Neural progenitor cell (in vitro differentiated cells): ENCODE data around the gene HYLS1. TPM values are rescaled to one million over a fixed set of nuclear protein-coding genes. Genes with fewer than 3 reads are reported as not detected.

ENCODE experiments used
- DNase-seq: peaks from one replicate; pipeline ENCODE4 v3.0.0-alpha.2; 2016; ENCODE audit warnings: low spot score
- H2AFZ ChIP-seq: fragments of 200-600 bp; sonication (generic); replicated peaks from 2 replicates; pipeline ENCODE4 v1.6.1; 2016; ENCODE audit warnings: antibody characterized with exemption
- H3F3A ChIP-seq: fragments of 200-600 bp; sonication (generic); 2 replicates; pipeline ENCODE4 v1.6.1; 2016; ENCODE audit warnings: antibody characterized with exemption, low read depth
- H3K27ac ChIP-seq: fragments of 200-600 bp; sonication (generic); 2 replicates; pipeline ENCODE4 v1.5.1; 2016; ENCODE audit warnings: mild to moderate bottlenecking
- H3K27me3 ChIP-seq: fragments of 200-600 bp; sonication (generic); 2 replicates; pipeline ENCODE4 v1.6.1; 2016; ENCODE audit warnings: mild to moderate bottlenecking, moderate library complexity
- H3K36me3 ChIP-seq: fragments of 200-600 bp; sonication (generic); 2 replicates; pipeline ENCODE4 v1.5.1; 2016
- H3K4me1 ChIP-seq: fragments of 200-600 bp; sonication (generic); 2 replicates; pipeline ENCODE4 v1.6.1; 2016; ENCODE audit warnings: mixed run types
- H3K4me2 ChIP-seq: fragments of 200-600 bp; sonication (generic); 2 replicates; pipeline ENCODE4 v1.6.1; 2016
- H3K4me3 ChIP-seq: fragments of 200-600 bp; sonication (generic); 2 replicates; pipeline ENCODE4 v1.5.1; 2016
- H3K79me2 ChIP-seq: fragments of 200-600 bp; sonication (generic); 2 replicates; pipeline ENCODE4 v1.6.1; 2016; ENCODE audit warnings: low read depth
- H3K9ac ChIP-seq: fragments of 200-600 bp; sonication (generic); 2 replicates; pipeline ENCODE4 v1.6.1; 2016
- H3K9me3 ChIP-seq: fragments of 200-600 bp; sonication (generic); 2 replicates; pipeline ENCODE4 v1.5.1; 2016; ENCODE audit warnings: low read depth
- H4K20me1 ChIP-seq: fragments of 200-600 bp; sonication (generic); 2 replicates; pipeline ENCODE4 v1.6.1; 2016; ENCODE audit warnings: low read depth
- H3K27ac Mint-ChIP-seq: 3 replicates; pipeline ENCODE4 v1.8.0; 2021; ENCODE audit warnings: mixed read lengths
- H3K27me3 Mint-ChIP-seq: 2 replicates; pipeline ENCODE4 v1.8.0; 2022; ENCODE audit warnings: low read depth, mild to moderate bottlenecking, inconsistent platforms, moderate library complexity, mixed read lengths; ENCODE audit not compliant: insufficient read depth
- H3K36me3 Mint-ChIP-seq: 3 replicates; pipeline ENCODE4 v1.8.0; 2021; ENCODE audit warnings: mixed read lengths
- H3K4me1 Mint-ChIP-seq: 3 replicates; pipeline ENCODE4 v1.8.0; 2021; ENCODE audit warnings: mixed read lengths
- H3K4me3 Mint-ChIP-seq: 3 replicates; pipeline ENCODE4 v1.8.0; 2021; ENCODE audit warnings: mild to moderate bottlenecking, moderate library complexity, mixed read lengths
- H3K9me3 Mint-ChIP-seq: 3 replicates; pipeline ENCODE4 v1.8.0; 2020; ENCODE audit warnings: mixed read lengths
- EZH2 ChIP-seq: fragments of 200-600 bp; sonication (generic); IDR thresholded peaks from 2 replicates; pipeline ENCODE4 v1.6.1; 2017; ENCODE audit warnings: antibody characterized with exemption, mild to moderate bottlenecking, moderate library complexity
- EZH2phosphoT487 ChIP-seq: fragments of 200-600 bp; sonication (generic); IDR thresholded peaks from 2 replicates; pipeline ENCODE4 v1.6.1; 2017; ENCODE audit warnings: antibody characterized with exemption
- total RNA-seq: library from RNA; depleted of rRNA; stranded (reverse); fragments of >200 nt; gene quantifications from 2 replicates; pipeline ENCODE4 v1.2.3, GENCODE V29; 2015; ENCODE audit warnings: low replicate concordance
- TF ChIP-seq, protein P1 (sequence below): fragments of 200-600 bp; sonication (generic); IDR thresholded peaks from 2 replicates; pipeline ENCODE4 v1.5.1; 2017; ENCODE audit warnings: antibody characterized with exemption, mild to moderate bottlenecking

Gene HYLS1
- total RNA-seq, 1 donor from 2014 or later: 8.9 TPM

DNA sequence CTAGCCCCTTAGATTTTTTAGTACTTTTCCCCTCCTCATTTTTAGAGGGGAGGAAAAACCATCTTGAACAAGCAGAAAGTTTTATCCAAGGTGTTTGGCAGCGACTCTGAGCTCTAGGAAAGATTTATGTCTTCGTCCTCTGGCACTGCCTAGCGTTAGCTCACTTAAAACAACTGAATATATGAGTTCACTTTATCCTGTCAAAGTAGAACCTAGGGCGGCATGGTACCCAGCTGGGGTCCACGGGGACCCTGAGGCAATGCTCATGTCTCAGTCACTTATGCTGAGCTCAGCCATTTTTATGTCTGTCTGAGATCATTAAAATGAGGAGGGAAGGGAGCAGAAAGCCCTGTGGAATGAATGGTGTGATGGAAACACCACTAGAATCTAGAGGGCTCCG, 44.2 kb downstream of the HYLS1 start:
- H4K20me1 ChIP-seq: no peaks in the 10 kb centered on the region
- no peak overlapping the region for H3K9ac ChIP-seq
- Mint-ChIP-seq H3K4me3 (no peak overlapping the region), H3K27ac (no peak overlapping the region), H3K27me3 (peaks cover 4% of the 10 kb centered on the region), H3K9me3 (no peaks in the 10 kb centered on the region), H3K4me1 (peaks cover 13% of the 10 kb centered on the region), H3K36me3 (no peaks in the 10 kb centered on the region)
- no peaks in the 10 kb centered on the region for H3K36me3 ChIP-seq
- no peak overlapping the region for H3K4me3 ChIP-seq
- H3F3A ChIP-seq: no peaks in the 10 kb centered on the region
- no peak for DNase-seq
- H3K4me1 ChIP-seq: no peaks in the 10 kb centered on the region
- no peak overlapping the region for H2AFZ ChIP-seq
- H3K9me3 ChIP-seq: no peaks in the 10 kb centered on the region
- TF ChIP-seq, protein P1, sequence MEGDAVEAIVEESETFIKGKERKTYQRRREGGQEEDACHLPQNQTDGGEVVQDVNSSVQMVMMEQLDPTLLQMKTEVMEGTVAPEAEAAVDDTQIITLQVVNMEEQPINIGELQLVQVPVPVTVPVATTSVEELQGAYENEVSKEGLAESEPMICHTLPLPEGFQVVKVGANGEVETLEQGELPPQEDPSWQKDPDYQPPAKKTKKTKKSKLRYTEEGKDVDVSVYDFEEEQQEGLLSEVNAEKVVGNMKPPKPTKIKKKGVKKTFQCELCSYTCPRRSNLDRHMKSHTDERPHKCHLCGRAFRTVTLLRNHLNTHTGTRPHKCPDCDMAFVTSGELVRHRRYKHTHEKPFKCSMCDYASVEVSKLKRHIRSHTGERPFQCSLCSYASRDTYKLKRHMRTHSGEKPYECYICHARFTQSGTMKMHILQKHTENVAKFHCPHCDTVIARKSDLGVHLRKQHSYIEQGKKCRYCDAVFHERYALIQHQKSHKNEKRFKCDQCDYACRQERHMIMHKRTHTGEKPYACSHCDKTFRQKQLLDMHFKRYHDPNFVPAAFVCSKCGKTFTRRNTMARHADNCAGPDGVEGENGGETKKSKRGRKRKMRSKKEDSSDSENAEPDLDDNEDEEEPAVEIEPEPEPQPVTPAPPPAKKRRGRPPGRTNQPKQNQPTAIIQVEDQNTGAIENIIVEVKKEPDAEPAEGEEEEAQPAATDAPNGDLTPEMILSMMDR: no peak
- TF ChIP-seq EZH2phosphoT487 (no peak), EZH2 (no peak)
- H3K79me2 ChIP-seq: no peaks in the 10 kb centered on the region
- peaks cover 6% of the 10 kb centered on the region for H3K27me3 ChIP-seq
- H3K4me2 ChIP-seq: no peak overlapping the region
- H3K27ac ChIP-seq: no peak overlapping the region

DNA sequence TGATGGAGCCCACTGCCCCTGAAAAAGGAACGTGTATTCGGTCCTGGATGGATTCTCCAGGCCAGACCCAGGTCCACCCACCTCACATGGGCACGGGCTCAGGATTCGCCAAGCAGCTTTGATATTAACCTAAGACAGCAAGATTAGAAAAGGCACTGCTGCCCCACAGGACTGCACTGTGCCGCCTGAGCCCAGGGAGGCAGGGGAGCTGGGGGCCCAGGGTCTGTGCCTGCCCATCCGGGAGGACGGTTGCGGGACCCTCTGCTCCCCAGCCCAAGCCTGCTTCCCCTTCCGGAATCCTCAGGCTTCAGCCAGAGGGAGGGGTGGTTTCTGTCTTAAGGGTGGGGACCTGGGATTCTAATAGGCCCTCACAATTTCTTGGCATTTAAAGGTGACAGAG, 44.8 kb downstream of the HYLS1 start:
- no peak overlapping the region for H3K4me3 Mint-ChIP-seq

DNA sequence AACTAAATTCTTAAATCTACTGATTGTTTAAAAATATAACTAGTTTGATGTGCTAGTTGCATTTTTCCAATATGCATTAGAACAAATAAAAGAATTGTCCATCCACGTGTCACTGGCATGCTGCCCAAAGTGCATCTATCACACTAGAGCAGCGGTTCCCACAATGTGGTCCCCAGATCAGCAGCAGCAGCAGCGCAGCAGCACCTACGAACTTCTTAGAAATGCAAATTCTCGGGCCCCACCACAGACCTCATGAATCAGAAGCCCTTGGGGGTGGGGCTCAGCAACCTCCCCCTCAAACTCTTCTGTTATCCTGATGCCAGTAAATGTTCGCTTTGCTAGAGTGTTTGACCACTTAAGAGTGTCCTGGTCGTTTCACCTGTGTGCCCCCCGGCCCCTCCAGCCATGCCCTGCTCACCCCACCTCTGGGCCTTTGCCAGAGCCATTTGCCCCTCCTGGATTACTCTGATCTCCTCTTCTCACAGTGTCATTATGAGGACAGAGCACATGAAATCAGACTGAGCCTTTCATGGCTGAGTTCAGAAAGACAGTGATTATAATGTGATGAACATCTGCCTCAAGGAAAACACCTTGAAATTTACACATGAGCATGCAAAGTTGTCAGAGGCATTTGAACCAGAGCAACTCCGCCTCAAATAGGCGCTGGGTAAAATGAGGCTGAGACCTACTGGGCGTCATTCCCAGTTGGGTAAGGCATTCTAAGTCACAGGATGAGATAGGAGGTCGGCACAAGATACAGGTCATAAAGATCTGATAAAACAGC, 45.8 kb downstream of the HYLS1 start:
- Histone ChIP-seq H3K9ac (no peak overlapping the region), H3K27me3 (peaks cover 6% of the 10 kb centered on the region), H3K4me1 (no peaks in the 10 kb centered on the region), H3K4me2 (no peak overlapping the region), H2AFZ (no peak overlapping the region), H3K9me3 (no peaks in the 10 kb centered on the region), H3F3A (no peaks in the 10 kb centered on the region), H3K4me3 (no peak overlapping the region), H3K36me3 (no peaks in the 10 kb centered on the region), H3K79me2 (no peaks in the 10 kb centered on the region), H3K27ac (no peak overlapping the region), H4K20me1 (no peaks in the 10 kb centered on the region)
- H3K36me3 Mint-ChIP-seq: no peaks in the 10 kb centered on the region
- no peak for DNase-seq
- H3K27ac Mint-ChIP-seq: no peak overlapping the region
- no peak for TF ChIP-seq EZH2phosphoT487
- TF ChIP-seq, protein P1: no peak
- no peak for TF ChIP-seq EZH2
- H3K4me1 Mint-ChIP-seq: peaks cover 18% of the 10 kb centered on the region
- H3K27me3 Mint-ChIP-seq: peaks cover 4% of the 10 kb centered on the region
- no peaks in the 10 kb centered on the region for H3K9me3 Mint-ChIP-seq
- H3K4me3 Mint-ChIP-seq: no peak overlapping the region

More for the DNA sequence above, 44.8 kb downstream of the HYLS1 start:
- H3K9ac ChIP-seq: no peak overlapping the region
- Mint-ChIP-seq H3K4me1 (peaks cover 13% of the 10 kb centered on the region), H3K27ac (no peak overlapping the region), H3K9me3 (no peaks in the 10 kb centered on the region), H3K27me3 (peaks cover 4% of the 10 kb centered on the region), H3K36me3 (no peaks in the 10 kb centered on the region)
- no peaks in the 10 kb centered on the region for H3K9me3 ChIP-seq
- DNase-seq: no peak
- H4K20me1 ChIP-seq: no peaks in the 10 kb centered on the region
- no peaks in the 10 kb centered on the region for H3K79me2 ChIP-seq
- H3F3A ChIP-seq: no peaks in the 10 kb centered on the region
- H3K27ac ChIP-seq: no peak overlapping the region
- no peaks in the 10 kb centered on the region for H3K4me1 ChIP-seq
- no peak overlapping the region for H3K4me3 ChIP-seq
- no peak overlapping the region for H2AFZ ChIP-seq
- H3K4me2 ChIP-seq: no peak overlapping the region
- H3K27me3 ChIP-seq: peaks cover 6% of the 10 kb centered on the region
- no peaks in the 10 kb centered on the region for H3K36me3 ChIP-seq
- TF ChIP-seq, protein P1: no peak
- no peak for TF ChIP-seq EZH2
- no peak for TF ChIP-seq EZH2phosphoT487
